OCI-LY1 (cell line): Measurements from ENCODE around the gene ZNF668.

ENCODE experiments used
- CTCF ChIP-seq: fragments of 200-600 bp; sonication (generic), shearing (Covaris generic); IDR thresholded peaks from 2 replicates; pipeline ENCODE4 v1.5.1; 2017; ENCODE audit warnings: mild to moderate bottlenecking, antibody characterized with exemption, low read length, moderate library complexity, mixed read lengths
- EZH2 ChIP-seq: fragments of 200-600 bp; sonication (generic), shearing (Covaris generic); IDR thresholded peaks from 2 replicates; pipeline ENCODE4 v1.8.0; 2017; ENCODE audit warnings: borderline replicate concordance, mixed run types, mild to moderate bottlenecking, antibody characterized with exemption, low read length, moderate library complexity, mixed read lengths

DNA sequence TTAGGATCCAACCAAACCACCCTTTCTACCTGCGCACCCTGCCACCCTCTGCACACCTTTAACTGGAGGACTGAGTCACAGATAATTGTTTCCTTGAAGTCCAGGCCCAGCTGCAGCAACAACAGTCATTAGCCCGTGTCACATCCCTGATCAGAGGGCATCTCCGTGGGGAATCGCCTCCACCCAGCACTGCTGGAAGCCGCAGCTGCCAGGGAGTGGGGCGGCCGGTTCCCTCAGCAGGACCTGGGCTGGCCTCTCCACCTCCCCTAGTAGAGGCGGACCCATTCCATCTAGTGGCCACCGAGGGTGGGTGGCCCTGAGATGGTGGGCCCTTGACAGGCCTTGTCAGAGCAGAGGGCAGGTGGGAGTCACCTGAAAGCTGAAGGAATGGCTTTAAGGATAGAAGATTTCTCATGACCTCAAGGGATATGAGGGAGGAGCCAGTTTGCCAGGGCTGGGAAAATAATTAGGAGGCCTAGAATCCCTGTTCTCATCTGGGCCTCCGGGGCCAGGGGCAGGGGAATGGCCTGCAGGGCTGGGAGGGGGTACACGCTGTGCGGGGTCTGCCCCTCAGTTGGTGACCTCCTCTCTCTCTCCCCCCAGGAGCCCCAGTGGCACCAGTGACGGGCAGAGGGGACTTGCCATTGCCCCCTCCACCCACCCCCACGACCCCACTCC lies 8.5 kb upstream of the ZNF668 start:
- TF ChIP-seq CTCF (no peak), EZH2 (no peak)
